CD4-positive, alpha-beta T cell (primary cell): Measurements from ENCODE around the gene TSC22D1. TPM values are rescaled to one million over a fixed set of nuclear protein-coding genes. Genes with fewer than 3 reads are reported as not detected.
"Not testable (repeated sequence)": the region's sequence is repeated elsewhere in the genome, so short reads cannot be mapped to it uniquely, and the experiment has no call there.

Source experiments
- ATAC-seq: fragments of 200-7000 bp; cut with Tn5 transposase; one replicate; pipeline ENCODE4 v1.10.0; 2022; ENCODE audit warnings: mild to moderate bottlenecking; ENCODE audit not compliant: poor library complexity
- CTCF ChIA-PET: fragments of 350-600 bp; sonication (Branson Sonifier 250); formaldehyde crosslinking; loops from one replicate; lab custom pipeline; 2021; ENCODE audit warnings: antibody characterized with exemption, inconsistent platforms; lab: Charles Lee
- POLR2A ChIA-PET: fragments of 350-600 bp; sonication (Branson Sonifier 250); formaldehyde crosslinking; loops from one replicate; lab custom pipeline; 2021; ENCODE audit warnings: antibody characterized with exemption, inconsistent platforms; lab: Charles Lee
- DNase-seq, 14 experiments: peaks; one replicate each; pipeline ENCODE4 v3.0.0-alpha.2; 2013 to 2020; ENCODE audit warnings: mixed read lengths in 2 of 14
- H3K27ac ChIP-seq, 2 donors: one replicate each; pipeline versions ENCODE4 v1.5.1 to v1.7.0; 2013; ENCODE audit warnings: low read length in 2 of 2, low read depth in 1 of 2, mild to moderate bottlenecking in 1 of 2
- H3K27me3 ChIP-seq, 2 experiments: 1 replicate in 1 of 2; 2 replicates in 1 of 2; pipeline versions ENCODE4 v1.6.1 to v1.7.0; 2013; ENCODE audit warnings: low read length in 2 of 2, control low read depth in 1 of 2, mild to moderate bottlenecking in 1 of 2, moderate library complexity in 1 of 2; ENCODE audit not compliant: insufficient read depth in 2 of 2, control insufficient read depth in 1 of 2
- H3K36me3 ChIP-seq: one replicate; pipeline ENCODE4 v1.6.1; 2013; ENCODE audit warnings: low read length, control low read depth; ENCODE audit not compliant: insufficient read depth
- H3K4me1 ChIP-seq: one replicate; pipeline ENCODE4 v1.6.1; 2013; ENCODE audit warnings: low read length, control low read depth; ENCODE audit not compliant: insufficient read depth
- H3K4me3 ChIP-seq: one replicate; pipeline ENCODE4 v1.5.1; 2013; ENCODE audit warnings: mild to moderate bottlenecking, low read length, moderate library complexity
- H3K9me3 ChIP-seq, 2 experiments: 1 replicate in 1 of 2; 2 replicates in 1 of 2; pipeline versions ENCODE4 v1.6.1 to v1.7.0; 2013; ENCODE audit warnings: low read length in 2 of 2, mild to moderate bottlenecking in 2 of 2, control low read depth in 1 of 2, moderate library complexity in 1 of 2; ENCODE audit not compliant: control insufficient read depth in 1 of 2, insufficient read depth in 1 of 2
- H3K27ac Mint-ChIP-seq: one replicate; pipeline ENCODE4 v1.8.0; 2020; ENCODE audit warnings: mixed read lengths
- H3K27me3 Mint-ChIP-seq: one replicate; pipeline ENCODE4 v1.8.0; 2021; ENCODE audit warnings: mixed read lengths
- H3K36me3 Mint-ChIP-seq: one replicate; pipeline ENCODE4 v1.8.0; 2021; ENCODE audit warnings: low read depth, mixed read lengths
- H3K4me1 Mint-ChIP-seq: one replicate; pipeline ENCODE4 v1.8.0; 2021; ENCODE audit warnings: low read depth, mixed read lengths
- H3K4me3 Mint-ChIP-seq: one replicate; pipeline ENCODE4 v1.8.0; 2020; ENCODE audit warnings: mild to moderate bottlenecking, mixed read lengths
- H3K9me3 Mint-ChIP-seq: one replicate; pipeline ENCODE4 v1.8.0; 2020; ENCODE audit warnings: mixed read lengths
- intact Hi-C, 2 experiments: fragments of 100-400 bp; cut with DNase I in 1 of 2; cut with micrococcal nuclease in 1 of 2; formaldehyde crosslinking; loops; one replicate each; pipeline versions ENCODE4 v1.15.1 to v1.9.0; 2023 to 2025; cut with DNase I, micrococcal nuclease
- total RNA-seq, 174 experiments: library from RNA in 2 of 174; stranded (reverse) in 2 of 174; gene quantifications; one replicate each; pipeline ENCODE4 v1.2.3 and lab custom pipeline; 2021 to 2026
- TF ChIP-seq, protein P1 (sequence below): fragments of 200-600 bp; IDR thresholded peaks from one replicate; pipeline ENCODE4 v1.8.0; 2022; ENCODE audit warnings: antibody characterized with exemption, mild to moderate bottlenecking

The TSC22D1 gene
- total RNA-seq, 2 experiments from 2014 or later: 24.0 to 26.5 TPM

DNA sequence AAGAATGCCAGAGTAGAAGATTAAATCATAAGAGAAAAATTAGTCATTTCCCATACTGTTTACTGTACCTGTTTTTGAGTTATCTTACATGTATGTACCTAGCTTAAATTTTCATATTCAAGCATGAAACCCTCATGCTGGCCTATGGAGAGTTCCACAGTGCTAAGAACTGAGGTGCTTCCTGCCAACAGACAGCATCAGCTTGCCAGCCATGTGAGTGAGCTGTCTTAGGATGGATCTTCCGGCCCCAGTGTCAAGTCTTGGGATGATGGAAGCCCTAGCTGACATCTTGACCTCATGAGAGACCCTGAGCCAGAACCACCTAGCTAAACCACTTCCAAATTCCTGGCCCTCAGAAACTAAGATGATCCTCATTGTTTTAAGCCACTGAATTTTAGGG is 112.4 kb downstream of the TSC22D1 start:
- Histone ChIP-seq H3K27ac (no peak overlapping the region), H3K36me3 (no peaks in the 10 kb centered on the region), H3K27me3 (no peaks in the 10 kb centered on the region), H3K4me3 (no peak overlapping the region), H3K4me1 (peaks cover under 1% of the 10 kb centered on the region), H3K9me3 (peaks cover 0 to 5% of the 10 kb centered on the region in 2 experiments)
- no peaks in the 10 kb centered on the region for H3K9me3 Mint-ChIP-seq
- no peak for ATAC-seq
- no peak overlapping the region for H3K27ac Mint-ChIP-seq
- ChIA-PET POLR2A (no interaction called here), CTCF (interaction anchor here (1.8 kb wide), 1 partner anchor 555 kb away, joined by 4 read pairs; no protein-coding TSS in a partner anchor)
- TF ChIP-seq, protein P1, sequence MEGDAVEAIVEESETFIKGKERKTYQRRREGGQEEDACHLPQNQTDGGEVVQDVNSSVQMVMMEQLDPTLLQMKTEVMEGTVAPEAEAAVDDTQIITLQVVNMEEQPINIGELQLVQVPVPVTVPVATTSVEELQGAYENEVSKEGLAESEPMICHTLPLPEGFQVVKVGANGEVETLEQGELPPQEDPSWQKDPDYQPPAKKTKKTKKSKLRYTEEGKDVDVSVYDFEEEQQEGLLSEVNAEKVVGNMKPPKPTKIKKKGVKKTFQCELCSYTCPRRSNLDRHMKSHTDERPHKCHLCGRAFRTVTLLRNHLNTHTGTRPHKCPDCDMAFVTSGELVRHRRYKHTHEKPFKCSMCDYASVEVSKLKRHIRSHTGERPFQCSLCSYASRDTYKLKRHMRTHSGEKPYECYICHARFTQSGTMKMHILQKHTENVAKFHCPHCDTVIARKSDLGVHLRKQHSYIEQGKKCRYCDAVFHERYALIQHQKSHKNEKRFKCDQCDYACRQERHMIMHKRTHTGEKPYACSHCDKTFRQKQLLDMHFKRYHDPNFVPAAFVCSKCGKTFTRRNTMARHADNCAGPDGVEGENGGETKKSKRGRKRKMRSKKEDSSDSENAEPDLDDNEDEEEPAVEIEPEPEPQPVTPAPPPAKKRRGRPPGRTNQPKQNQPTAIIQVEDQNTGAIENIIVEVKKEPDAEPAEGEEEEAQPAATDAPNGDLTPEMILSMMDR: no peak
- no peaks in the 10 kb centered on the region for H3K36me3 Mint-ChIP-seq
- no peak overlapping the region for H3K4me3 Mint-ChIP-seq
- DNase-seq: no peak
- H3K4me1 Mint-ChIP-seq: no peaks in the 10 kb centered on the region
- intact Hi-C loops: no loop called here
- H3K27me3 Mint-ChIP-seq: no peaks in the 10 kb centered on the region

DNA sequence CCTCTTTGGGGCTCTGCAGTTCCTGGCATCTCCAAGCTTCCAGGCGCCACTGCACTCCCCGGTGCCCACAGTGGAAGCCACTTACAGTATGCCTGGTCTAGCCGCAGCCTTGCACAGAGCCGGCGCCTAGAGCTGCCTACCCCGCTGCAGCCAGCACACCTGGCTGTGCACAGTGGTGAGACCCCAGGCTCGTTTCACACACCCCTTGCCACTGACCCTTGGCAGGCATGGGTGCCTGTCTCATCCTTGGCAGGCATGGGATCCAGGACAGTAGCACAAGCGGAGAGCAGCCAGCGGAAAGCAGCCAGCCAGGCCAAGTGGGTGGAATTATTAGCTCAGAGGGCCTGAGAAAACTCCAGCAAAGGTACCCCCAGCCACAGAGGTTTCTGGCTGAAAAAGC is 116.5 kb downstream of the TSC22D1 start:
- TF ChIP-seq, protein P1: no peak
- peaks cover 17% of the 10 kb centered on the region for H3K4me1 Mint-ChIP-seq
- Histone ChIP-seq H3K4me1 (peaks cover 7% of the 10 kb centered on the region), H3K9me3 (peaks cover 0 to 10% of the 10 kb centered on the region in 2 experiments), H3K4me3 (no peak overlapping the region), H3K27ac (no peak overlapping the region), H3K36me3 (no peaks in the 10 kb centered on the region), H3K27me3 (no peaks in the 10 kb centered on the region)
- no peak for DNase-seq
- intact Hi-C loops: no loop called here
- H3K9me3 Mint-ChIP-seq: no peaks in the 10 kb centered on the region
- POLR2A ChIA-PET: no interaction called here
- CTCF ChIA-PET: no interaction called here
- H3K27ac Mint-ChIP-seq: no peak overlapping the region
- no peaks in the 10 kb centered on the region for H3K27me3 Mint-ChIP-seq
- ATAC-seq: no peak
- no peak overlapping the region for H3K4me3 Mint-ChIP-seq
- no peaks in the 10 kb centered on the region for H3K36me3 Mint-ChIP-seq

DNA sequence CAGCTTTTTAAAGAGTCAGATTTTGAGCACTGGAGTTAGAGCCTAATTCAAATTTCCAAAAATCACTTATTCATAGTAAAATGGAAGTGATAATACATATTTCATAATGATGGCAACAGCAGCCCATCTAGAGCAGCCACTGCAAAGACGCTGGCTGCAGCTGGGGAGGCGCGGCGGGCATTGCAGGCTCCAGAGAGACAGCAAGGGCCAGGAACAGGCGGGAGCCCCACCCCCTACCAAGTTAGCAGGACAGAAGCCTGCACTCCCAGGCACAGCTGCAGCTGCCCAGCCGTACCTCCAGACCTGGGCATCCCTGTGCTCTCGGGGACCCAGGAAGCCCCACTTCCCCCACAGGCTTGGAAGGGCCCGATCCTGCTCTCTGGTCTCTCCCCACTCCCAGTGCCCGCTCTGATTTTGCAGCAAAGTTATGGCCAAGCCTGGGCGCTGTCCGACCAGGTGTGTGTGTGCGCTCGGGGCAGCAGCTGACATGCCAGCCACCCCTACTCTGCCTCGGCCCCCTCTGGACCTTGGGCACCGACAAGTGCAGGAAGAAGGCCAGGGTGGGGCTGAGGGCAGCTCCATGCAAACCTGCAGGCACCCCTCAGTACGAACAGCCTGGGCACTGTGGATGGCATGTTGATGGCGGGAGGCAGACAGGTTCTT is 117.7 kb downstream of the TSC22D1 start:
- H3K9me3 ChIP-seq: peaks cover 0 to 10% of the 10 kb centered on the region in 2 experiments
- H3K4me1 ChIP-seq: peaks cover 7% of the 10 kb centered on the region
- Mint-ChIP-seq H3K4me1 (peaks cover 17% of the 10 kb centered on the region), H3K27me3 (no peaks in the 10 kb centered on the region), H3K36me3 (no peaks in the 10 kb centered on the region), H3K4me3 (no peak overlapping the region), H3K27ac (no peak overlapping the region), H3K9me3 (no peaks in the 10 kb centered on the region)
- no peak overlapping the region for H3K27ac ChIP-seq
- intact Hi-C loops: no loop called here
- DNase-seq: no peak
- ChIA-PET POLR2A (no interaction called here), CTCF (interaction anchor here (1.3 kb wide), 1 partner anchor 8 kb away, joined by 8 read pairs; no protein-coding TSS in a partner anchor)
- TF ChIP-seq, protein P1: no peak
- H3K4me3 ChIP-seq: no peak overlapping the region
- H3K36me3 ChIP-seq: no peaks in the 10 kb centered on the region
- no peaks in the 10 kb centered on the region for H3K27me3 ChIP-seq
- ATAC-seq: no peak

DNA sequence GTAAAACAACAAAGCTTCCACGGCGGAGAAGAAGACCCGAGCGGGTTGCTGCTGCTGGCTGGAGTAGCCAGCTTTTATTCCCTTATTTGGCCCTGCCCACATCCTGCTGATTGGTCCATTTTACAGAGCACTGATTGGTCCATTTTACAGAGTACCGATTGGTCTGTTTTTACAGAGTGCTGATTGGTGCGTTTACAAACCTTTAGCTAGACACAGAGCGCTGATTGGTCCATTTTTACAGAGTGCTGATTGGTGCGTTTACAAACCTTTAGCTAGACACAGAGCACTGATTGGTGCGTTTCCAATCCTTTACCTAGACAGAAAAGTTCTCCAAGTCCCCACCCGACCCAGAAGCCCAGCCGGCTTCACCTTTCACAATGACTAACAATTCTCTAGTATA is 119.9 kb downstream of the TSC22D1 start:
- H3K4me1 Mint-ChIP-seq: peaks cover 17% of the 10 kb centered on the region
- H3K36me3 ChIP-seq, H3K27me3 Mint-ChIP-seq, POLR2A ChIA-PET, ATAC-seq, H3K9me3 Mint-ChIP-seq, H3K4me3 ChIP-seq, H3K4me1 ChIP-seq, DNase-seq, H3K27me3 ChIP-seq, H3K4me3 Mint-ChIP-seq, H3K27ac Mint-ChIP-seq, CTCF ChIA-PET, H3K36me3 Mint-ChIP-seq, H3K27ac ChIP-seq, intact Hi-C loops: not testable (repeated sequence)
- H3K9me3 ChIP-seq: peaks cover 0 to 10% of the 10 kb centered on the region in 2 experiments
